Activated CD8-positive, alpha-beta memory T cell treated with anti-CD3 and anti-CD28 coated beads, Interleukin-2, amount 50 U/mL, for 1 hour (primary cell): ENCODE data around the gene SLC2A4RG.

ENCODE experiments used
- DNase-seq: peaks from one replicate; pipeline ENCODE4 v3.0.0-alpha.2; 2020; ENCODE audit errors: extremely low read depth

SLC2A4RG gene

GRCh38 chr20:63699466-63700198, 39.9 kb upstream of the SLC2A4RG start:
- DNase-seq = no peak

GRCh38 chr20:63700199-63701050, 39.2 kb upstream of the SLC2A4RG start:
- no peak for DNase-seq

GRCh38 chr20:63701051-63701328, 38.6 kb upstream of the SLC2A4RG start:
- no peak for DNase-seq

GRCh38 chr20:63701329-63702035, 38.1 kb upstream of the SLC2A4RG start:
- DNase-seq = no peak

- DNase-seq = no peak
Measured at GRCh38 chr20:63702036-63702665, 37.4 kb upstream of the SLC2A4RG start.

GRCh38 chr20:63702751-63703470, 36.7 kb upstream of the SLC2A4RG start:
- no peak for DNase-seq

GRCh38 chr20:63703471-63703975, 36.1 kb upstream of the SLC2A4RG start:
- no peak for DNase-seq

- no peak for DNase-seq
Measured at GRCh38 chr20:63703976-63704748, 35.4 kb upstream of the SLC2A4RG start.

GRCh38 chr20:63704749-63705117, 34.8 kb upstream of the SLC2A4RG start:
- no peak for DNase-seq

GRCh38 chr20:63705232-63706026, 34.1 kb upstream of the SLC2A4RG start:
- DNase-seq = no peak

GRCh38 chr20:63706027-63706695, 33.4 kb upstream of the SLC2A4RG start:
- no peak for DNase-seq

- no peak for DNase-seq
Measured at GRCh38 chr20:63706852-63707557, 32.6 kb upstream of the SLC2A4RG start.

- DNase-seq = peak; percentile 50
Measured at GRCh38 chr20:63707558-63708300, 31.8 kb upstream of the SLC2A4RG start, which contains the start of the genes ARFRP1 and ZGPAT. TSS of gene ARFRP1 (minus strand) at chr20:63707976. CDS start at chr20:63707091, 885 bp downstream. TSS of gene ZGPAT (plus strand) at chr20:63708039. CDS start at chr20:63708581, 542 bp downstream.

GRCh38 chr20:63708301-63709148, 31.1 kb upstream of the SLC2A4RG start:
- DNase-seq = no peak

GRCh38 chr20:63709149-63709527, 30.4 kb upstream of the SLC2A4RG start:
- DNase-seq = no peak

GRCh38 chr20:63711085-63711645, 28.4 kb upstream of the SLC2A4RG start:
- DNase-seq = no peak
